ENCODE data around the gene ACTRT2. TPM values are rescaled to one million over a fixed set of nuclear protein-coding genes. Genes with fewer than 3 reads are reported as not detected.

ACTRT2 gene
- total RNA-seq, 1 donor from 2014 or later, result not detected

DNA sequence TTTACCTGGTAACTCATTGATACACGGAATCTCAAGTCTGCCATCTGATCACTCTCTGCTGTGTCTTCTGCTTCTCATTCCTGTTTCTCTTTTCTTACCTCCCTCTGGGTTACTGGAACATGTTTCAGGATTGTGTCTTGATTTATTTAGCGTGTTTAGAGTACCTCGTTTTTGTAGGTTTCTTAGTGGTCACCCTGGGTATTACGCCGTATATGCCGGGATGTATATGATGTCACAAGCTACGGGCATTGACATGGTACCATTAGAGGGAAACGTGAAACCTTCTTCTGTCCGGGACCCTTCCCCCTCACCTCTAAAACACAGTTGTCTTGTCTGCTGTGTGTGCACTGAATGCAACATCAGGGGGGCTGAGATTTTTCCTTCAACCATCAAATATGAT lies 2.8 kb downstream of the ACTRT2 start:
- ATAC-seq (no peak), DNase-seq (no peak)
- Histone ChIP-seq H3K4me3 (no peak overlapping the region), H3K4me1 (no peaks in the 10 kb centered on the region), H3K27ac (no peak overlapping the region), H3K9me3 (no peaks in the 10 kb centered on the region), H3K36me3 (no peaks in the 10 kb centered on the region), H3K27me3 (ENCODE audit: low read depth) (peaks cover 12% of the 10 kb centered on the region)
- intact Hi-C loops (cut with DNase I), result no loop called here
- TF ChIP-seq, protein P1, sequence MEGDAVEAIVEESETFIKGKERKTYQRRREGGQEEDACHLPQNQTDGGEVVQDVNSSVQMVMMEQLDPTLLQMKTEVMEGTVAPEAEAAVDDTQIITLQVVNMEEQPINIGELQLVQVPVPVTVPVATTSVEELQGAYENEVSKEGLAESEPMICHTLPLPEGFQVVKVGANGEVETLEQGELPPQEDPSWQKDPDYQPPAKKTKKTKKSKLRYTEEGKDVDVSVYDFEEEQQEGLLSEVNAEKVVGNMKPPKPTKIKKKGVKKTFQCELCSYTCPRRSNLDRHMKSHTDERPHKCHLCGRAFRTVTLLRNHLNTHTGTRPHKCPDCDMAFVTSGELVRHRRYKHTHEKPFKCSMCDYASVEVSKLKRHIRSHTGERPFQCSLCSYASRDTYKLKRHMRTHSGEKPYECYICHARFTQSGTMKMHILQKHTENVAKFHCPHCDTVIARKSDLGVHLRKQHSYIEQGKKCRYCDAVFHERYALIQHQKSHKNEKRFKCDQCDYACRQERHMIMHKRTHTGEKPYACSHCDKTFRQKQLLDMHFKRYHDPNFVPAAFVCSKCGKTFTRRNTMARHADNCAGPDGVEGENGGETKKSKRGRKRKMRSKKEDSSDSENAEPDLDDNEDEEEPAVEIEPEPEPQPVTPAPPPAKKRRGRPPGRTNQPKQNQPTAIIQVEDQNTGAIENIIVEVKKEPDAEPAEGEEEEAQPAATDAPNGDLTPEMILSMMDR (IDR thresholded peaks at IDR 0.05), result no peak

DNA sequence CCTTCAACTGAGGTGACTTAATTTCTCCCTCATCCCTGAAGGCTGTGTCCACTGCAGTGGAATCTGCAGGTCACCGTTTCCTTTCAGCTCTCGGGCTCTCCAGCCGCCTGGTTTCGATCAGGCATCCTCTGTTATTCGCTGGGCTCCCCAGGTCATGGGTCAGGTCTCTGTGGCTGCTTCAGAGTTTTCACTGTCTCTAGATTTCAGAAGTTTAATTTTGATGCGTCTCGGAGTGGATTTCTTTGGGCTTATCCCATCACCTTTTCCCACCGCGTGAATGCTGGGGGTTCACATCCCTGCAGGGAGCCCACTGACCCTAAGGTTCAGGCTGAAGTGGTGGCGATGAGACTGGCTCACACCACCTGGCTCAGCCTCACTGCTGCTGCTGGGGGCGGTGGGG lies 3.3 kb downstream of the ACTRT2 start:
- Histone ChIP-seq H3K27me3 (ENCODE audit: low read depth) (peaks cover 16% of the 10 kb centered on the region), H3K27ac (no peak overlapping the region), H3K4me1 (no peaks in the 10 kb centered on the region), H3K9me3 (no peaks in the 10 kb centered on the region), H3K4me3 (no peak overlapping the region), H3K36me3 (no peaks in the 10 kb centered on the region)
- intact Hi-C loops (cut with DNase I), result no loop called here
- no peak for ATAC-seq
- DNase-seq, result no peak
- TF ChIP-seq, protein P1 (IDR thresholded peaks at IDR 0.05), result no peak

DNA sequence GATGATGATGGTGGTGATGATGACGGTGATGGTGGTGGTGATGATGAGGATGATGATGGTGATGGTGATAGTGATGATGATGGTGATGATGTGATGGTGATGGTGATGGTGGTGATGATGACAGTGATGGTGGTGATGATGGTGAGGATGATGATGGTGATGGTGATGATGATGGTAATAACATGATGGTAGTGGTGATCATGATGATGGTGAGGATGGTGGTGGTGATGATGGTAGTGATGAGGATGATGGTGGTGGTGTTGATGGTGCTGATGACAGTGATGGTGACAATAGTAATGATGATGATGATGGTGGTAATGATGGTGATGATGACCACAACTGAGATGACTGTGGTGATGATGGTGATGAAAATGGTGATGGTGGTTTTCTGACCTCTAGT lies 4.9 kb downstream of the ACTRT2 start:
- ATAC-seq (no peak), DNase-seq (no peak)
- H3K4me1 ChIP-seq, result no peaks in the 10 kb centered on the region
- no peaks in the 10 kb centered on the region for H3K36me3 ChIP-seq
- no peak overlapping the region for H3K4me3 ChIP-seq
- no peak overlapping the region for H3K27ac ChIP-seq
- intact Hi-C loops (cut with DNase I), result no loop called here
- no peaks in the 10 kb centered on the region for H3K9me3 ChIP-seq
- TF ChIP-seq, protein P1 (IDR thresholded peaks at IDR 0.05), result no peak
- H3K27me3 ChIP-seq (ENCODE audit: low read depth), result peaks cover 25% of the 10 kb centered on the region

DNA sequence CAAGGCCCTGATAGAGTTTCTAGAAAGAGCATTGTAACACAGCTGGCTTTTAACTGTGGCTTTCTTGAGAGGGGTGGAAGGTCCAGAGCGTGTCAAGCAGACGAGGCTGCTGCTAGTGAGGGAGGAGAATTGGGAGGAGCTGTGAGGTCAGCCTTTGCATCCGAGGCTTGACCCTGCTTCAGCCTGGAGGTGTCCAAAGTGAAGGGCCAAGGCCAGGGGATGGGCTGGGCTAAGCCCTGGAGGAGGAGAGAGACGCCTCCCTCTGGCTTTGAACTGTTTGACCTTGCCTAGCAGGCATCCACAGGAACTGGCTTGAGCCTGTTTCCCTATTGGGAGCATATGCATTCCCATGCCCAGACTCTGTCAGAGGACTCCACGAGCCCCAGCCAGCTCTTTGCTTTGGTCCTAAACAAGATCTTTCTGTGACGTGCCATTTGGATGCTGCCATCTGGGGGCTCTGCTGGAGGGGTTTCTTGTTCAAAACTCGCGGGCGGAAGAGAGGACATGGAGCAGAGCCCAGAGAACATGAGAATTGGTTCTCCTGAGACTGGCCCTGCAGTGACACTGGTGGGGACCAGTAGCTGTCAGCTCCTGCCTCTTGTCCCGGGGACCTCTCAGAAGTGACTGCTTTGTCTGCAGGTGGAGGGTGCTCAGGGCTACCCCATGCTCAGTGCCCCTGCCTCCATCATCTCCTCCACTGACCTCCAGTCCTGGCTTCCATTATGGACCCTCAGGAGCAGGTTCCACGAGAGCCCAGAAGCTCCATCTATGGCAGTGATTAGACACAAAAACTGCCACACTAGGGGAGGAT lies 5.5 kb downstream of the ACTRT2 start:
- intact Hi-C loops (cut with DNase I), result no loop called here
- H3K4me3 ChIP-seq, result no peak overlapping the region
- no peaks in the 10 kb centered on the region for H3K36me3 ChIP-seq
- TF ChIP-seq, protein P1 (IDR thresholded peaks at IDR 0.05), result no peak
- ATAC-seq (no peak), DNase-seq (no peak)
- H3K9me3 ChIP-seq, result no peaks in the 10 kb centered on the region
- peaks cover 32% of the 10 kb centered on the region for H3K27me3 ChIP-seq (ENCODE audit: low read depth)
- H3K4me1 ChIP-seq, result no peaks in the 10 kb centered on the region
- H3K27ac ChIP-seq, result no peak overlapping the region

DNA sequence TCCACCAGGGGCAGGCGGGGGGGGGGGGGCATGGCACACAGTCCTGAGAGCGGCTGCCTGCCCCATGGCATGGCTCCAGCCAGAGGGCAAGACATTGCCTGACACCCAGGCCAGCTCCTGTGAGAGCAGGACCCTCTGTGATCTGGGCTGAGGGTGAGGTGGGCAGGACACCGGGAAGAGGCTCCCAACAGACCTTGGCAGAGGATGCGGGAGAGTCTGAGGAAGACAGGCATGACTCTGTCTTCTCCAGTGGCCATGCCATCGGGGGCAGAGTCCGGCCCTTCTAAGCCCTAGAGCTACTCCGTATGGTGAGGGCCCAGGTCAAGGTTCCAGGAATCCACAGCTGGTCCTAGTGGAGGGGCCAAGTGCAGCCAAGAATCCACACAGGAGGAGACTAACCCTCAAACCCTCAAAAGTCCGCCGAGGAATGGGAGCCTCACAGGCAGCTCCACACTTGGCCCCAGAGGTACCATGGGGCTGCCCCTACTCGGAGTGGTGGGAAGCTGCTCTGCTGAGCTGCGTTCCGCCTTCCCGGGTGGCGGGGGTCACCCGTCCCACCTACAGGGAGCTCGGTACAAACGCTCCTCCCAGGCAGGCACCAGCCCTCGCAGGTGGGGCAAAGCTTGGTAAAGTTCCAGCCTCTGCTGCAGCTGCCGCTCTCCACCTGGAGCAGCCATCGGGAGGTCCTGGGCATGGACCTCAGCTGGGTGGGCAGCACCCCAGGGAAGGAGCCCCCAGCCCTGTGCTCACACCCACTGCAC lies 6.5 kb downstream of the ACTRT2 start:
- intact Hi-C loops (cut with DNase I), result no loop called here
- H3K9me3 ChIP-seq, result no peaks in the 10 kb centered on the region
- H3K27me3 ChIP-seq (ENCODE audit: low read depth), result peaks cover 36% of the 10 kb centered on the region
- no peaks in the 10 kb centered on the region for H3K36me3 ChIP-seq
- TF ChIP-seq, protein P1 (IDR thresholded peaks at IDR 0.05), result no peak
- no peak for DNase-seq
- H3K4me3 ChIP-seq, result no peak overlapping the region
- H3K27ac ChIP-seq, result no peak overlapping the region
- H3K4me1 ChIP-seq, result no peaks in the 10 kb centered on the region
- ATAC-seq, result no peak

Data from lower lobe of right lung (tissue), 2 donors.